WTC11 (cell line): ENCODE results near the gene ATG4C. TPM values are rescaled to one million over a fixed set of nuclear protein-coding genes. Genes with fewer than 3 reads are reported as not detected.

Experiments used
- ATAC-seq: fragments of 200-7000 bp; cut with Tn5 transposase; 2 replicates; pipeline ENCODE4 v1.10.0; 2021; ENCODE audit warnings: mild to moderate bottlenecking, moderate library complexity
- CTCF ChIA-PET: fragments of 300-600 bp; sonication (Branson Sonifier 250); formaldehyde crosslinking; loops from one replicate; lab custom pipeline; 2021; ENCODE audit warnings: antibody characterized with exemption; lab: Charles Lee
- POLR2A ChIA-PET: fragments of 350-600 bp; sonication (Branson Sonifier 250); formaldehyde crosslinking; loops from one replicate; lab custom pipeline; 2021; ENCODE audit warnings: antibody characterized with exemption; lab: Charles Lee
- DNase-seq: peaks from one replicate; pipeline ENCODE4 v3.0.0; 2021; ENCODE audit warnings: low spot score
- H3K27ac Mint-ChIP-seq: 2 replicates; pipeline ENCODE4 v1.8.0; 2021; ENCODE audit warnings: mixed read lengths
- H3K27me3 Mint-ChIP-seq: 2 replicates; pipeline ENCODE4 v1.8.0; 2021; ENCODE audit warnings: low read depth, mild to moderate bottlenecking, moderate library complexity, mixed read lengths
- H3K36me3 Mint-ChIP-seq: 2 replicates; pipeline ENCODE4 v1.8.0; 2021; ENCODE audit warnings: mixed read lengths
- H3K4me1 Mint-ChIP-seq: 2 replicates; pipeline ENCODE4 v1.8.0; 2022; ENCODE audit warnings: mixed read lengths
- H3K4me3 Mint-ChIP-seq: 2 replicates; pipeline ENCODE4 v1.8.0; 2021; ENCODE audit warnings: mild to moderate bottlenecking, moderate library complexity, mixed read lengths
- H3K9me3 Mint-ChIP-seq: 2 replicates; pipeline ENCODE4 v1.8.0; 2021; ENCODE audit warnings: mixed read lengths
- ATF3 ChIP-seq: sonication (generic); formaldehyde crosslinking; conservative IDR thresholded peaks from 2 replicates; pipeline ENCODE4 v1.8.1; 2022; ENCODE audit warnings: mild to moderate bottlenecking, missing genetic modification reagents
- CBFB ChIP-seq: sonication (generic); formaldehyde crosslinking; IDR thresholded peaks from 2 replicates; pipeline ENCODE4 v1.8.1; 2022; ENCODE audit warnings: mild to moderate bottlenecking, low read depth, missing genetic modification reagents
- CDX4 ChIP-seq: fragments of 250-450 bp; sonication (Bioruptor Pico); IDR thresholded peaks from 2 replicates; pipeline ENCODE4 v1.9.0; 2021; ENCODE audit warnings: moderate library complexity, mild to moderate bottlenecking, inconsistent platforms, borderline replicate concordance
- CREM ChIP-seq: sonication (generic); formaldehyde crosslinking; IDR thresholded peaks from 2 replicates; pipeline ENCODE4 v1.8.1; 2022; ENCODE audit warnings: mild to moderate bottlenecking, missing genetic modification reagents, moderate library complexity
- E2F1 ChIP-seq: sonication (generic); formaldehyde crosslinking; IDR thresholded peaks from 2 replicates; pipeline ENCODE4 v1.8.0; 2022; ENCODE audit warnings: mild to moderate bottlenecking, missing genetic modification reagents
- E2F4 ChIP-seq: sonication (generic); formaldehyde crosslinking; IDR thresholded peaks from 2 replicates; pipeline ENCODE4 v1.8.1; 2022; ENCODE audit warnings: low read depth, mild to moderate bottlenecking, moderate library complexity, missing genetic modification reagents, borderline replicate concordance
- E2F5 ChIP-seq: sonication (generic); formaldehyde crosslinking; IDR thresholded peaks from 2 replicates; pipeline ENCODE4 v1.8.1; 2022; ENCODE audit warnings: mild to moderate bottlenecking, moderate library complexity, missing genetic modification reagents
- EMX1 ChIP-seq: fragments of 250-450 bp; sonication (Bioruptor Pico); IDR thresholded peaks from 2 replicates; pipeline ENCODE4 v1.8.0; 2021; ENCODE audit warnings: mild to moderate bottlenecking
- ERG ChIP-seq: fragments of 250-450 bp; sonication (Bioruptor Pico); IDR thresholded peaks from 2 replicates; pipeline ENCODE4 v1.8.0; 2021; ENCODE audit warnings: mild to moderate bottlenecking
- ETV6 ChIP-seq: sonication (generic); formaldehyde crosslinking; IDR thresholded peaks from 2 replicates; pipeline ENCODE4 v1.8.1; 2022; ENCODE audit warnings: mild to moderate bottlenecking, missing genetic modification reagents
- FOXJ3 ChIP-seq: sonication (generic); formaldehyde crosslinking; IDR thresholded peaks from 2 replicates; pipeline ENCODE4 v1.9.0; 2021; ENCODE audit warnings: missing genetic modification reagents, mild to moderate bottlenecking, borderline replicate concordance
- FOXK1 ChIP-seq: sonication (generic); formaldehyde crosslinking; IDR thresholded peaks from 2 replicates; pipeline ENCODE4 v1.8.0; 2022; ENCODE audit warnings: mild to moderate bottlenecking, moderate library complexity, missing genetic modification reagents
- HMGA2 ChIP-seq: fragments of 250-450 bp; sonication (Bioruptor Pico); IDR thresholded peaks from 2 replicates; pipeline ENCODE4 v1.4.0; 2021; ENCODE audit warnings: mild to moderate bottlenecking, moderate library complexity
- NR3C1 ChIP-seq: sonication (generic); formaldehyde crosslinking; conservative IDR thresholded peaks from 2 replicates; pipeline ENCODE4 v1.8.1; 2023; ENCODE audit warnings: low read depth, mild to moderate bottlenecking, missing genetic modification reagents
- SMAD3 ChIP-seq: sonication (generic); formaldehyde crosslinking; IDR thresholded peaks from 2 replicates; pipeline ENCODE4 v1.8.0; 2022; ENCODE audit warnings: missing genetic modification reagents, mild to moderate bottlenecking, borderline replicate concordance
- TCF7 ChIP-seq: sonication (generic); formaldehyde crosslinking; IDR thresholded peaks from 2 replicates; pipeline ENCODE4 v1.8.0; 2022; ENCODE audit warnings: mild to moderate bottlenecking, low read depth, missing genetic modification reagents, moderate library complexity
- USF2 ChIP-seq: sonication (generic); formaldehyde crosslinking; IDR thresholded peaks from 2 replicates; pipeline ENCODE4 v1.8.1; 2023; ENCODE audit warnings: mild to moderate bottlenecking, missing genetic modification reagents, moderate library complexity
- ZMAT4 ChIP-seq: fragments of 250-450 bp; sonication (Bioruptor Pico); IDR thresholded peaks from 2 replicates; pipeline ENCODE4 v1.9.0; 2021; ENCODE audit warnings: mild to moderate bottlenecking
- ZNF532 ChIP-seq: fragments of 250-450 bp; sonication (Bioruptor Pico); IDR thresholded peaks from 2 replicates; pipeline ENCODE4 v1.9.0; 2021; ENCODE audit warnings: mild to moderate bottlenecking, borderline replicate concordance
- total RNA-seq: library from RNA; stranded (reverse); gene quantifications from 3 replicates; pipeline ENCODE4 v1.2.3, GENCODE V29; 2021

Gene ATG4C
- total RNA-seq, 1 experiment from 2014 or later, result 16.6 TPM

GRCh38 chr1:62836856-62837540, 53.1 kb downstream of the ATG4C start (continued):
- no peak for TF ChIP-seq ZNF532 (CRISPR knock-in tag)
- no peak for TF ChIP-seq CREM
- no peak for TF ChIP-seq SMAD3 (CRISPR knock-in tag)
- no peak for TF ChIP-seq ETV6 (CRISPR knock-in tag)
- TF ChIP-seq EMX1 (CRISPR knock-in tag), result no peak
- no peak for TF ChIP-seq ATF3 (CRISPR knock-in tag)
- no peak for TF ChIP-seq FOXJ3 (CRISPR knock-in tag)

- H3K27me3 Mint-ChIP-seq, result no peaks in the 10 kb centered on the region
- H3K4me1 Mint-ChIP-seq, result peaks cover 7% of the 10 kb centered on the region
- ATAC-seq, result peak; percentile 38; the same call in 1 of the 2 replicates
- no peak for DNase-seq
- no peaks in the 10 kb centered on the region for H3K36me3 Mint-ChIP-seq
- TF ChIP-seq CBFB (CRISPR knock-in tag), result no peak
- TF ChIP-seq CDX4 (CRISPR knock-in tag), result no peak
- TF ChIP-seq NR3C1 (CRISPR knock-in tag), result no peak
- no peak for TF ChIP-seq EMX1 (CRISPR knock-in tag)
- no peak for TF ChIP-seq FOXK1 (CRISPR knock-in tag)
- no peak for TF ChIP-seq E2F4
- no peak for TF ChIP-seq E2F1 (CRISPR knock-in tag)
- TF ChIP-seq TCF7 (CRISPR knock-in tag), result no peak
- TF ChIP-seq E2F5 (CRISPR knock-in tag), result no peak
- no peak for TF ChIP-seq ERG
- no peak for TF ChIP-seq HMGA2 (CRISPR knock-in tag)
- TF ChIP-seq USF2, result no peak
- no peak for TF ChIP-seq SMAD3 (CRISPR knock-in tag)
- TF ChIP-seq ZMAT4 (CRISPR knock-in tag), result no peak
- CTCF ChIA-PET, result interaction anchor here (0.7 to 2.1 kb wide), 6 partner anchors 13 to 310 kb away, joined by 3 to 38 read pairs (median 12); no protein-coding TSS in a partner anchor
- H3K9me3 Mint-ChIP-seq, result no peaks in the 10 kb centered on the region
- H3K4me3 Mint-ChIP-seq, result no peak overlapping the region
- POLR2A ChIA-PET, result no interaction called here
- H3K27ac Mint-ChIP-seq, result no peak overlapping the region
Observed at GRCh38 chr1:62840555-62840954, 56.6 kb downstream of the ATG4C start.
